ENCODE results near the gene PES1.

PES1 gene

GRCh38 chr22:30575859-30576258 lies 15.9 kb downstream of the PES1 start:
- H3K9me3 ChIP-seq (ENCODE audit: severe bottlenecking): no peaks in the 10 kb centered on the region
- no peak overlapping the region for H3K4me3 ChIP-seq (ENCODE audit: low read depth, low read length)
- H3K36me3 ChIP-seq: peaks cover 48% of the 10 kb centered on the region
- TF ChIP-seq CTCF (IDR thresholded peaks at IDR 0.05; ENCODE audit: low read depth, low read length): no peak
- H3K27me3 ChIP-seq (ENCODE audit: insufficient read depth, low read depth, severe bottlenecking): no peaks in the 10 kb centered on the region
- DNase-seq: no peak
- no peak overlapping the region for H3K27ac ChIP-seq

- peak; percentile 58 for TF ChIP-seq CTCF (IDR thresholded peaks at IDR 0.05; ENCODE audit: low read depth, low read length)
- DNase-seq: peak; percentile 33
- Histone ChIP-seq H3K27me3 (ENCODE audit: insufficient read depth, low read depth, severe bottlenecking) (no peaks in the 10 kb centered on the region), H3K36me3 (peaks cover 41% of the 10 kb centered on the region), H3K27ac (no peak overlapping the region), H3K4me3 (ENCODE audit: low read depth, low read length) (peak overlapping the region; percentile 48), H3K9me3 (ENCODE audit: severe bottlenecking) (no peaks in the 10 kb centered on the region)
Measured at GRCh38 chr22:30574997-30575671, 16.6 kb downstream of the PES1 start.

GRCh38 chr22:30574095-30574981 lies 17.4 kb downstream of the PES1 start, which contains the start of gene GAL3ST1:
TSS of gene GAL3ST1 (minus strand) at chr22:30574665. CDS start at chr22:30557392, 17,273 bp downstream.
- Histone ChIP-seq H3K27ac (no peak within 1 kb of the TSS), H3K36me3 (peaks cover 33% of the 10 kb centered on the region), H3K9me3 (ENCODE audit: severe bottlenecking) (no peaks in the 10 kb centered on the region), H3K27me3 (ENCODE audit: insufficient read depth, low read depth, severe bottlenecking) (no peaks in the 10 kb centered on the region), H3K4me3 (ENCODE audit: low read depth, low read length) (peak within 1 kb of the TSS; percentile 48)
- DNase-seq: peak; percentile 35
- TF ChIP-seq CTCF (IDR thresholded peaks at IDR 0.05; ENCODE audit: low read depth, low read length): no peak

- no peak overlapping the region for H3K27ac ChIP-seq
- TF ChIP-seq CTCF (IDR thresholded peaks at IDR 0.05; ENCODE audit: low read depth, low read length): no peak
- DNase-seq: no peak
Measured at GRCh38 chr22:30573594-30574094, 18.1 kb downstream of the PES1 start.

GRCh38 chr22:30572840-30573593 lies 18.7 kb downstream of the PES1 start:
- DNase-seq: no peak
- no peaks in the 10 kb centered on the region for H3K27me3 ChIP-seq (ENCODE audit: insufficient read depth, low read depth, severe bottlenecking)
- TF ChIP-seq CTCF (IDR thresholded peaks at IDR 0.05; ENCODE audit: low read depth, low read length): no peak
- no peak overlapping the region for H3K4me3 ChIP-seq (ENCODE audit: low read depth, low read length)
- peaks cover 22% of the 10 kb centered on the region for H3K36me3 ChIP-seq
- H3K27ac ChIP-seq: no peak overlapping the region
- H3K9me3 ChIP-seq (ENCODE audit: severe bottlenecking): no peaks in the 10 kb centered on the region

More at GRCh38 chr22:30573594-30574094, 18.1 kb downstream of the PES1 start:
- peak overlapping the region; percentile 40 for H3K4me3 ChIP-seq (ENCODE audit: low read depth, low read length)
- no peaks in the 10 kb centered on the region for H3K27me3 ChIP-seq (ENCODE audit: insufficient read depth, low read depth, severe bottlenecking)
- no peaks in the 10 kb centered on the region for H3K9me3 ChIP-seq (ENCODE audit: severe bottlenecking)
- H3K36me3 ChIP-seq: peaks cover 28% of the 10 kb centered on the region
